ENCODE data around the gene KCNJ18.
"Not testable (repeated sequence)": the region's sequence is repeated elsewhere in the genome, so short reads cannot be mapped to it uniquely, and the experiment has no call there.

The KCNJ18 gene

GRCh38 chr17:21686165-21687015 is 5.9 kb upstream of the KCNJ18 start:
- no peak for DNase-seq

GRCh38 chr17:21687136-21687953 is 5.0 kb upstream of the KCNJ18 start:
- DNase-seq: no peak

GRCh38 chr17:21688293-21688949 is 3.9 kb upstream of the KCNJ18 start:
- no peak for DNase-seq

GRCh38 chr17:21689604-21690003 is 2.7 kb upstream of the KCNJ18 start:
- DNase-seq: no peak

- DNase-seq: not testable (repeated sequence)
Observed at GRCh38 chr17:21690811-21691210, 1.5 kb upstream of the KCNJ18 start.

- DNase-seq: not testable (repeated sequence)
Observed at GRCh38 chr17:21691481-21691880, 842 bp upstream of the KCNJ18 start.

GRCh38 chr17:21692704-21693065 is 362 bp downstream of the KCNJ18 start:
- not testable (repeated sequence) for DNase-seq

- not testable (repeated sequence) for DNase-seq
Observed at GRCh38 chr17:21693391-21693796, 1.1 kb downstream of the KCNJ18 start.

GRCh38 chr17:21693937-21694336 is 1.6 kb downstream of the KCNJ18 start:
- DNase-seq: not testable (repeated sequence)

GRCh38 chr17:21696227-21696626 is 3.9 kb downstream of the KCNJ18 start:
- not testable (repeated sequence) for DNase-seq

GRCh38 chr17:21696842-21697507 is 4.7 kb downstream of the KCNJ18 start:
- not testable (repeated sequence) for DNase-seq

GRCh38 chr17:21697508-21697860 is 5.2 kb downstream of the KCNJ18 start:
- not testable (repeated sequence) for DNase-seq

GRCh38 chr17:21698437-21699075 is 6.2 kb downstream of the KCNJ18 start:
- DNase-seq: not testable (repeated sequence)

- DNase-seq: not testable (repeated sequence)
Observed at GRCh38 chr17:21699124-21699523, 6.8 kb downstream of the KCNJ18 start.

- not testable (repeated sequence) for DNase-seq
Observed at GRCh38 chr17:21699573-21700236, 7.4 kb downstream of the KCNJ18 start.

GRCh38 chr17:21701090-21701489 is 8.8 kb downstream of the KCNJ18 start:
- DNase-seq: not testable (repeated sequence)

GRCh38 chr17:21702029-21702428 is 9.7 kb downstream of the KCNJ18 start:
- not testable (repeated sequence) for DNase-seq

GRCh38 chr17:21702521-21702920 is 10.2 kb downstream of the KCNJ18 start:
- not testable (repeated sequence) for DNase-seq

GRCh38 chr17:21702940-21703640 is 10.8 kb downstream of the KCNJ18 start:
- not testable (repeated sequence) for DNase-seq

GRCh38 chr17:21703891-21704872 is 11.9 kb downstream of the KCNJ18 start:
- not testable (repeated sequence) for DNase-seq
